ENCODE data around the gene VANGL1. TPM values are rescaled to one million over a fixed set of nuclear protein-coding genes. Genes with fewer than 3 reads are reported as not detected.

The VANGL1 gene
- total and polyA plus RNA-seq, 2 of the 4 experiments (the other 2 are of a cell fraction) = 6.1 to 6.7 TPM

GRCh38 chr1:115655306-115655663 is 13.5 kb downstream of the VANGL1 start:
- no peak overlapping the region for H3K18ac ChIP-seq (ENCODE audit: low read depth, low read length)
- no peak overlapping the region for H2BK5ac ChIP-seq (ENCODE audit: low read depth, low read length, poor library complexity, severe bottlenecking)
- H3K36me3 ChIP-seq (ENCODE audit: control insufficient read depth, insufficient read depth, low read length) = peaks cover 1% of the 10 kb centered on the region; the same call in 1 of the 2 replicates
- in situ Hi-C loops (cut with MboI; ENCODE audit: low sequenced_read_pairs) (no loop called here), intact Hi-C loops (cut with micrococcal nuclease) (no loop called here), dilution Hi-C loops (cut with HindIII; ENCODE audit: low sequenced_read_pairs, unreplicated experiment) (no loop called here)
- H3K4ac ChIP-seq (ENCODE audit: low read depth, low read length) = peak overlapping the region; percentile 48
- no peak overlapping the region for H3K56ac ChIP-seq (ENCODE audit: extremely low read depth, insufficient read depth, low read length)
- H2BK15ac ChIP-seq (ENCODE audit: low read depth, low read length) = no peak overlapping the region; the same call in 2 of the 3 replicates
- H4K20me1 ChIP-seq (ENCODE audit: insufficient read depth, low read length) = no peaks in the 10 kb centered on the region
- WGBS, 2 experiments (ENCODE audit: extremely low coverage in 2 of 2, insufficient read length in 1 of 2) = 24% methylated on average over 2 of the region's 7 CpGs; no CpG with 5 or more reads in 1 of the 2 experiments
- no peak for DNase-seq
- H3K79me1 ChIP-seq (ENCODE audit: low read depth in 1 of 2, low read length in 2 of 2) = peaks cover 13 to 56% of the 10 kb centered on the region in 2 experiments
- no peaks in the 10 kb centered on the region for H3K27me3 ChIP-seq (ENCODE audit: control insufficient read depth, insufficient read depth, low read length)
- no peak overlapping the region for H3K27ac ChIP-seq (ENCODE audit: insufficient read depth, low read length)
- peak overlapping the region; percentile 56 for H2AK9ac ChIP-seq (replicated peaks; ENCODE audit: low read depth, low read length, poor library complexity)
- H3K4me2 ChIP-seq (ENCODE audit: low read depth, low read length) = no peak overlapping the region; the same call in 1 of the 2 replicates
- no peak overlapping the region; the same call in 1 of the 2 replicates for H2BK120ac ChIP-seq (ENCODE audit: low read depth, low read length)
- no peak for TF ChIP-seq RFX5 (IDR thresholded peaks at IDR 0.05; ENCODE audit: low read depth, low read length)
- peak; percentile 62 for ATAC-seq (ENCODE audit: low read depth)
- H4K8ac ChIP-seq (ENCODE audit: low read depth in 2 of 2, low read length in 2 of 2) = peak overlapping the region in 1 of 2 experiments; percentile 14; a peak in 1 of 4 replicates
- no peak overlapping the region for H4K91ac ChIP-seq (ENCODE audit: insufficient read depth, low read depth, low read length)
- H3K4me1 ChIP-seq (ENCODE audit: control insufficient read depth, insufficient read depth, low read length) = peaks cover 13% of the 10 kb centered on the region
- no peak overlapping the region for H2AK5ac ChIP-seq (ENCODE audit: low read depth, low read length)
- POLR2A ChIA-PET (ENCODE audit: unreplicated experiment) = no interaction called here
- H2BK20ac ChIP-seq (ENCODE audit: low read depth, low read length) = no peak overlapping the region
- peak overlapping the region; percentile 76 for H2AFZ ChIP-seq (replicated peaks; ENCODE audit: low read length, poor library complexity)
- H3K9me1 ChIP-seq (ENCODE audit: insufficient read depth, low read length) = peaks cover 20% of the 10 kb centered on the region
- peak overlapping the region; percentile 35; the same call in 1 of the 2 replicates for H3K14ac ChIP-seq (replicated peaks; ENCODE audit: low read depth, low read length)
- no peak overlapping the region for H3K9ac ChIP-seq (ENCODE audit: low read depth, low read length)
- no peak overlapping the region for H3K4me3 ChIP-seq (ENCODE audit: insufficient read depth, low read depth, low read length)
- peak overlapping the region; percentile 83 for H3K23ac ChIP-seq (ENCODE audit: low read depth, low read length)
- H4K5ac ChIP-seq (ENCODE audit: low read depth, low read length) = no peak overlapping the region
- H3K9me3 ChIP-seq (ENCODE audit: control insufficient read depth, insufficient read depth, low read length) = no peaks in the 10 kb centered on the region
- BruUV-seq (replicated peaks) = no TSS peak
- CTCF ChIA-PET = no interaction called here
